Lower lobe of right lung (tissue), 2 donors: ENCODE measurements around the gene BCL2. TPM values are rescaled to one million over a fixed set of nuclear protein-coding genes. Genes with fewer than 3 reads are reported as not detected.

Experiments
- ATAC-seq, 2 donors: fragments of 200-7000 bp; cut with Tn5 transposase; one replicate each; pipeline ENCODE4 v1.9.1; 2020 to 2022; ENCODE audit warnings: mild to moderate bottlenecking in 2 of 2, moderate library complexity in 2 of 2
- DNase-seq: peaks from one replicate; pipeline ENCODE4 v3.0.0-alpha.2; 2020
- H3K27ac ChIP-seq: fragments of 200-600 bp; one replicate; pipeline ENCODE4 v1.8.0; 2022
- H3K27me3 ChIP-seq: fragments of 200-600 bp; one replicate; pipeline ENCODE4 v1.8.0; 2022; ENCODE audit warnings: low read depth
- H3K36me3 ChIP-seq: fragments of 200-600 bp; one replicate; pipeline ENCODE4 v1.8.0; 2022; ENCODE audit warnings: mild to moderate bottlenecking
- H3K4me1 ChIP-seq: fragments of 200-600 bp; one replicate; pipeline ENCODE4 v1.8.0; 2022
- H3K4me3 ChIP-seq: fragments of 200-600 bp; one replicate; pipeline ENCODE4 v1.8.0; 2022; ENCODE audit warnings: mild to moderate bottlenecking
- H3K9me3 ChIP-seq: fragments of 200-600 bp; one replicate; pipeline ENCODE4 v1.8.0; 2022
- intact Hi-C: fragments of 100-400 bp; cut with DNase I; formaldehyde crosslinking; loops from one replicate; pipeline ENCODE4 v1.11.0; 2022
- total RNA-seq: library from RNA; stranded (reverse); fragmentation: NEBNext Ultra II Directional; extraction: Animal tissue kit (Norgen Biotek cat#: 25700); gene quantifications from one replicate; pipeline ENCODE4 v1.2.1, GENCODE V29; 2021
- TF ChIP-seq, protein P1 (sequence below): fragments of 200-600 bp; IDR thresholded peaks from one replicate; pipeline ENCODE4 v1.8.0; 2022; ENCODE audit warnings: antibody characterized with exemption, mild to moderate bottlenecking
- donor health status: DM: no; HTN: yes; CAD: no; lungs with severe emphysema.

The BCL2 gene
- total RNA-seq, 1 donor from 2014 or later: 11.0 TPM

DNA sequence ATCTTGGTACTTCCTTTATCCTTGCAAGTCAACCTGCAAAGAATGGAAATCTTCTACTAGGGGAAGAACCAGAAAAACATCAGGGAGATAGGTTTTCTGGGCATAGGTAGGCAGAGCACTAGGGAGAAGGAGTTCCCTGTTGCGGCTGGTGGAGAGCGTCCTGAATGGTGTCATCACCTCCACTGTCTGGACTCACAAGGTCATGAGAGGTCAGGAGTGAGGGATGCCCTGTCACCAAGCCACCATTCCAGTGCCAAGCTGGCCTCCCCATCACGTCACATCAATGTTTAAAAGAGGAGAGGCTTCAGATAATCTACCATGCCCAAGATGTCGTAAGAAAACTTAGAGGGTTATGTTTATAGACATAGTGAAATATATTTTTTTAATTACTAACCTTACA lies 72.1 kb downstream of the BCL2 start:
- H3K27ac ChIP-seq: no peak overlapping the region
- peaks cover 15% of the 10 kb centered on the region for H3K4me1 ChIP-seq
- DNase-seq: no peak
- H3K36me3 ChIP-seq: no peaks in the 10 kb centered on the region
- TF ChIP-seq, protein P1, sequence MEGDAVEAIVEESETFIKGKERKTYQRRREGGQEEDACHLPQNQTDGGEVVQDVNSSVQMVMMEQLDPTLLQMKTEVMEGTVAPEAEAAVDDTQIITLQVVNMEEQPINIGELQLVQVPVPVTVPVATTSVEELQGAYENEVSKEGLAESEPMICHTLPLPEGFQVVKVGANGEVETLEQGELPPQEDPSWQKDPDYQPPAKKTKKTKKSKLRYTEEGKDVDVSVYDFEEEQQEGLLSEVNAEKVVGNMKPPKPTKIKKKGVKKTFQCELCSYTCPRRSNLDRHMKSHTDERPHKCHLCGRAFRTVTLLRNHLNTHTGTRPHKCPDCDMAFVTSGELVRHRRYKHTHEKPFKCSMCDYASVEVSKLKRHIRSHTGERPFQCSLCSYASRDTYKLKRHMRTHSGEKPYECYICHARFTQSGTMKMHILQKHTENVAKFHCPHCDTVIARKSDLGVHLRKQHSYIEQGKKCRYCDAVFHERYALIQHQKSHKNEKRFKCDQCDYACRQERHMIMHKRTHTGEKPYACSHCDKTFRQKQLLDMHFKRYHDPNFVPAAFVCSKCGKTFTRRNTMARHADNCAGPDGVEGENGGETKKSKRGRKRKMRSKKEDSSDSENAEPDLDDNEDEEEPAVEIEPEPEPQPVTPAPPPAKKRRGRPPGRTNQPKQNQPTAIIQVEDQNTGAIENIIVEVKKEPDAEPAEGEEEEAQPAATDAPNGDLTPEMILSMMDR: no peak
- ATAC-seq: no peak
- H3K27me3 ChIP-seq: no peaks in the 10 kb centered on the region
- intact Hi-C loops: loop anchor here (10.0 kb wide), 1 partner anchor 67 kb away; the partner anchor contains the start of gene BCL2
- no peak overlapping the region for H3K4me3 ChIP-seq
- H3K9me3 ChIP-seq: no peaks in the 10 kb centered on the region

DNA sequence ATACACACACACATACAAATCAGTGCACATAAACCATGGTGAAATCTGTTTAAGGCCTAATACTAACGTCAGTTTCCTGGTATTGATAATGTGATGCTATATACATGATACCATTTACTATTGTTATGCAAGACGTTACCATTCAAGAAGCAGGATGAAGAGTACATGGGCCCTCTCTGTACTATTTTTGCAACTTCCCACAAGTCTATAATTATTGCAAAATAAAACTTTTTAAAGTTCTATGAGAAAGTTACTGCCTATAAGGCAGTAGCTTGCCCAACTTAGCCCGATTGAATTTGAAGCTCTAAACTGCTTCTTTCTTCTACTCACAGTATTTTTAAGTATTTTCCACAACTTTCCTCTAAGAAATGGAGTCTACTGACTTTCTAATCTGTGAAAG lies 74.0 kb downstream of the BCL2 start:
- ATAC-seq (no peak), DNase-seq (no peak)
- H3K4me3 ChIP-seq: no peak overlapping the region
- H3K4me1 ChIP-seq: peaks cover 15% of the 10 kb centered on the region
- H3K27ac ChIP-seq: no peak overlapping the region
- no peaks in the 10 kb centered on the region for H3K9me3 ChIP-seq
- no peaks in the 10 kb centered on the region for H3K36me3 ChIP-seq
- TF ChIP-seq, protein P1: no peak
- H3K27me3 ChIP-seq: no peaks in the 10 kb centered on the region
- intact Hi-C loops: loop anchor here (10.0 kb wide), 1 partner anchor 69 kb away; the partner anchor contains the start of gene BCL2

DNA sequence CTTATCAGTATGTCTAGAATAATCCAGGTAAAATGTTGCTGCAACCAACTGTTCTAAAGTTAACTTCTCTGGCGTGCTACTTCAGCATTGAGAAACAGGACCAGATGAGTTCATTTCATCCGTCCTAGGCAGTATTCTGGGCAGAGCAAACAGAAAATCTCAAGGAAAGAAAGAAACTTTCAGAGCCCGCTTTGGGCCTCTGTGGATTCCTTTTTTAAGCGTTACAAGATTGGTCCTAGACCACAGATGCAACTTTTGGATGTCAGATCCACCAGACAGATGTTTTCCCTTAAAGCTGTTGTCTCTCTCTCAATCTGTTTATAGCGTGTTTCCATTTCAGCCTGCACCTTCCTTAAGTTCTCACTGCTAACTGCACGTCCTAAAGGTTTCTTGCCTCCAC lies 75.0 kb downstream of the BCL2 start:
- Histone ChIP-seq H3K4me1 (peaks cover 16% of the 10 kb centered on the region), H3K36me3 (no peaks in the 10 kb centered on the region), H3K27me3 (no peaks in the 10 kb centered on the region), H3K9me3 (no peaks in the 10 kb centered on the region), H3K4me3 (no peak overlapping the region), H3K27ac (no peak overlapping the region)
- no peak for DNase-seq
- no peak for ATAC-seq
- TF ChIP-seq, protein P1: no peak
- intact Hi-C loops: loop anchor here (10.0 kb wide), 1 partner anchor 70 kb away; the partner anchor contains the start of gene BCL2

DNA sequence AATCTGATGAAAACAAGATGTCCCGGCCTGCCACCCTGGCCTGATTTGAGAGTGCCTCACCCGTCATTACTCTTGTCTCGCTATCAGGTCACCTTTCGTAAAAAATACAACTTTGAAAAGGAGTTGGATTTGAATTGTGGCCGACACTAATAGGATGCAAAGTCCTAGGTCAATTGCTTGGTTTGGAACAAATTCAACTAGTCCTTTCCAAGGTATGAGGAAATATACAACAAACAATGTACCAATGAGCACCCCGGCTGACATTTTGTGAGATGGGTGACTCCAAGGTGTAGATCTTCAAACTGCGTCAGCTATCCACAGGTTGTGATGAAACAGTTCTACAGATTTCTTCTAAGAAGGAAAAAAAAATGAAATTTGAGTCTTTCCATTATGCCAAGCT lies 77.8 kb downstream of the BCL2 start:
- Histone ChIP-seq H3K4me1 (peaks cover 35% of the 10 kb centered on the region), H3K9me3 (no peaks in the 10 kb centered on the region), H3K27ac (no peak overlapping the region), H3K36me3 (no peaks in the 10 kb centered on the region), H3K27me3 (no peaks in the 10 kb centered on the region), H3K4me3 (no peak overlapping the region)
- DNase-seq (no peak), ATAC-seq (no peak)
- TF ChIP-seq, protein P1: no peak
- intact Hi-C loops: loop anchor here (10.0 kb wide), 1 partner anchor 73 kb away; the partner anchor contains the start of gene BCL2

DNA sequence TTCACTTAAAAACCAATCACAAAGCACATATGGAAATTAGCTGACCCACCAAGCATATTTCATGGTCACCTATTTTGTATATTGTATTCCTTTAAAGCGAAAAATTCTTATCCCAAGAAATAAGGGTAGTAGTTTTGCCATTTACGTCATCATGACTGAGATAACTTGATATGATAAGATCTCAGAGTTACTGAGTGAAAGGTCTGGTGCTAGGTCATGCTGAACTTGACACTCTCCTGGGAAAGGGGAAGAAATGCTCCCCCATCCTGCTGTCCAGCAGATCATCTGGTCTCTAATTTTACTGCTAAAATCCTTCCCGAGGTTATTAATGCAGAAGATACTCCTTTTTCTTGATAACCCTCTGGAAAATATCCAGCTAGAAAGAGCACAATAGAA lies 78.3 kb downstream of the BCL2 start:
- Histone ChIP-seq H3K27ac (no peak overlapping the region), H3K4me3 (no peak overlapping the region), H3K27me3 (no peaks in the 10 kb centered on the region), H3K36me3 (no peaks in the 10 kb centered on the region), H3K9me3 (no peaks in the 10 kb centered on the region), H3K4me1 (peaks cover 35% of the 10 kb centered on the region)
- intact Hi-C loops: loop anchor here (10.0 kb wide), 1 partner anchor 73 kb away; the partner anchor contains the start of gene BCL2
- TF ChIP-seq, protein P1: no peak
- DNase-seq (no peak), ATAC-seq (no peak)
